ENCODE data around the gene TMPRSS3.

DNA sequence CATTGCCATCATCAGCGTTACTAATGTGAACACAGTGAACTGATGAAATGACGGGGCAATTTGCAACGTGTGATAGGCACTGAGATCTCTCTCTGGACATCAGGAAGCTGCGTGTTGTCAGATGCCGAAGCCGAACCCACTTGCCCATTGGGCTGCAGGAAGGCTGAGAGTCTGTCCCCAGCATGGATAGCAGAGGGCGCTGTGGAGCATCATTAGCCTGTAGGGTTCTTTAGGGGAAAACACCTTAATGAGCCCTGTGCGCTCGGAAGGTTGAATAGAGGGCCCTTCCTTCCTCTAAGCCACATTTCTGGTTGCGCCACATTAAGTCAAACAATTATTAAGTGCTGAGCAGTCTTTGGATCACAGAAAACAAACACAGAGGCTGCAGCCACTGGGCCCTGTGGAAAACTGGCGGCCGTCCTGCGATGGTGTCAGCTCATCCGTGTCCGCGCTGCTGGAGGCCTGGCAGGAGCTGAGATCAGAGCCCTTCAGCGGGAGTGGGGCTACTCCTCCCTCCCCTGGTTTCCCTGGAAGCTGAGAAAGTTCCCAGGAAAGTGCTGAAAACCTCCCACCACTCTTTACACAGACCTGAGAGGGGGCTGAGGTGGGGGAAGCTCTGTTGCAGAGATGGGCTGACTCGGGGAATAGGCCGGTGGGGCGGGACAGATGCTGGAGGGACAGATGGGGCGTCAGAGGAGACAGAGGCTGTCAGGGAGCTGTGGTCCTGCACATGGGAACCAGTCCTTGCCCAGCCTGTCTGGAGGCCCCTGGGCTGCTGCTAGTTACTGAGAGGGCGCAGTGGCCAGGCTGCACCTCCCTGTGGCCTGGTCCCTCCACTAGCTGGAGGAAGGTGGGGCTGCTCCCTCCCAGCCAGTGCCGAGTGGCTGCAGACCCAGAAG lies 57.8 kb downstream of the TMPRSS3 start:
- TF ChIP-seq, protein P1, sequence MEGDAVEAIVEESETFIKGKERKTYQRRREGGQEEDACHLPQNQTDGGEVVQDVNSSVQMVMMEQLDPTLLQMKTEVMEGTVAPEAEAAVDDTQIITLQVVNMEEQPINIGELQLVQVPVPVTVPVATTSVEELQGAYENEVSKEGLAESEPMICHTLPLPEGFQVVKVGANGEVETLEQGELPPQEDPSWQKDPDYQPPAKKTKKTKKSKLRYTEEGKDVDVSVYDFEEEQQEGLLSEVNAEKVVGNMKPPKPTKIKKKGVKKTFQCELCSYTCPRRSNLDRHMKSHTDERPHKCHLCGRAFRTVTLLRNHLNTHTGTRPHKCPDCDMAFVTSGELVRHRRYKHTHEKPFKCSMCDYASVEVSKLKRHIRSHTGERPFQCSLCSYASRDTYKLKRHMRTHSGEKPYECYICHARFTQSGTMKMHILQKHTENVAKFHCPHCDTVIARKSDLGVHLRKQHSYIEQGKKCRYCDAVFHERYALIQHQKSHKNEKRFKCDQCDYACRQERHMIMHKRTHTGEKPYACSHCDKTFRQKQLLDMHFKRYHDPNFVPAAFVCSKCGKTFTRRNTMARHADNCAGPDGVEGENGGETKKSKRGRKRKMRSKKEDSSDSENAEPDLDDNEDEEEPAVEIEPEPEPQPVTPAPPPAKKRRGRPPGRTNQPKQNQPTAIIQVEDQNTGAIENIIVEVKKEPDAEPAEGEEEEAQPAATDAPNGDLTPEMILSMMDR (IDR thresholded peaks at IDR 0.05) = peak; percentile 63 to 74 (median 72)
- TF ChIP-seq POLR2A (IDR thresholded peaks at IDR 0.05) = no peak
